ENCODE measurements around the gene FKBP5. TPM values are rescaled to one million over a fixed set of nuclear protein-coding genes. Genes with fewer than 3 reads are reported as not detected.

The FKBP5 gene
- total RNA-seq, 3 donors from 2014 or later, result 167 to 970 (median 266) TPM

GRCh38 chr6:35554811-35555210, 133.9 kb downstream of the FKBP5 start:
- H3K4me3 ChIP-seq, result no peak overlapping the region
- H3K9me3 ChIP-seq, result peaks cover 6 to 7% of the 10 kb centered on the region in 2 donors
- intact Hi-C loops (cut with DNase I; ENCODE audit: low total_unique reads), result no loop called here
- DNase-seq (ENCODE audit: low spot score in 2 of 2), result no peak
- no peak overlapping the region for H3K27ac ChIP-seq
- TF ChIP-seq POLR2A (IDR thresholded peaks at IDR 0.05) (no peak), CTCF (IDR thresholded peaks at IDR 0.05) (no peak), POLR2AphosphoS5 (IDR thresholded peaks at IDR 0.05) (no peak)
- no peaks in the 10 kb centered on the region for H3K36me3 ChIP-seq
- no peaks in the 10 kb centered on the region for H3K4me1 ChIP-seq
- no peaks in the 10 kb centered on the region for H3K27me3 ChIP-seq

- Histone ChIP-seq H3K36me3 (no peaks in the 10 kb centered on the region), H3K27me3 (no peaks in the 10 kb centered on the region), H3K9me3 (peaks cover 6 to 7% of the 10 kb centered on the region in 2 donors), H3K27ac (no peak overlapping the region), H3K4me1 (no peaks in the 10 kb centered on the region), H3K4me3 (no peak overlapping the region)
- DNase-seq (ENCODE audit: low spot score in 2 of 2), result no peak
- intact Hi-C loops (cut with DNase I; ENCODE audit: low total_unique reads), result no loop called here
- TF ChIP-seq POLR2A (IDR thresholded peaks at IDR 0.05), result no peak
- TF ChIP-seq CTCF (IDR thresholded peaks at IDR 0.05), result no peak
- TF ChIP-seq POLR2AphosphoS5 (IDR thresholded peaks at IDR 0.05), result no peak
These were observed 135.4 kb downstream of the FKBP5 start for GRCh38 chr6:35553315-35553714.

GRCh38 chr6:35552285-35552917, 136.3 kb downstream of the FKBP5 start:
- H3K27ac ChIP-seq, result no peak overlapping the region
- TF ChIP-seq CTCF (IDR thresholded peaks at IDR 0.05) (peak in 2 of 3 donors; percentile 25 to 29), POLR2A (IDR thresholded peaks at IDR 0.05) (no peak), POLR2AphosphoS5 (IDR thresholded peaks at IDR 0.05) (no peak)
- H3K4me1 ChIP-seq, result no peaks in the 10 kb centered on the region
- intact Hi-C loops (cut with DNase I; ENCODE audit: low total_unique reads), result no loop called here
- DNase-seq (ENCODE audit: low spot score in 2 of 2), result no peak
- H3K36me3 ChIP-seq, result no peaks in the 10 kb centered on the region
- H3K9me3 ChIP-seq, result peaks cover 6 to 7% of the 10 kb centered on the region in 2 donors
- H3K4me3 ChIP-seq, result no peak overlapping the region
- H3K27me3 ChIP-seq, result no peaks in the 10 kb centered on the region

- H3K36me3 ChIP-seq, result no peaks in the 10 kb centered on the region
- no peak overlapping the region for H3K4me3 ChIP-seq
- TF ChIP-seq POLR2A (IDR thresholded peaks at IDR 0.05), result no peak
- no peak for TF ChIP-seq CTCF (IDR thresholded peaks at IDR 0.05)
- no peak for TF ChIP-seq POLR2AphosphoS5 (IDR thresholded peaks at IDR 0.05)
- no peak overlapping the region for H3K27ac ChIP-seq
- intact Hi-C loops (cut with DNase I; ENCODE audit: low total_unique reads), result no loop called here
- no peak for DNase-seq (ENCODE audit: low spot score in 2 of 2)
- peaks cover 6 to 7% of the 10 kb centered on the region in 2 donors for H3K9me3 ChIP-seq
- no peaks in the 10 kb centered on the region for H3K4me1 ChIP-seq
- no peaks in the 10 kb centered on the region for H3K27me3 ChIP-seq
These were observed 138.3 kb downstream of the FKBP5 start for GRCh38 chr6:35550437-35550836.

GRCh38 chr6:35547676-35548075, 141.0 kb downstream of the FKBP5 start:
- H3K9me3 ChIP-seq, result peaks cover 6 to 7% of the 10 kb centered on the region in 2 donors
- intact Hi-C loops (cut with DNase I; ENCODE audit: low total_unique reads), result no loop called here
- no peaks in the 10 kb centered on the region for H3K36me3 ChIP-seq
- TF ChIP-seq POLR2AphosphoS5 (IDR thresholded peaks at IDR 0.05), result no peak
- no peak for TF ChIP-seq CTCF (IDR thresholded peaks at IDR 0.05)
- no peak for TF ChIP-seq POLR2A (IDR thresholded peaks at IDR 0.05)
- H3K4me3 ChIP-seq, result no peak overlapping the region
- DNase-seq (ENCODE audit: low spot score in 2 of 2), result no peak
- H3K4me1 ChIP-seq, result no peaks in the 10 kb centered on the region
- no peaks in the 10 kb centered on the region for H3K27me3 ChIP-seq
- no peak overlapping the region for H3K27ac ChIP-seq
